ENCODE results near the gene CREB3L4.

- TF ChIP-seq GATA2 (IDR thresholded peaks at IDR 0.05; ENCODE audit: low read depth, low read length): no peak
- no peak for TF ChIP-seq GATA3 (IDR thresholded peaks at IDR 0.05; ENCODE audit: low read depth, low read length)
Measured at GRCh38 chr1:153984123-153984894, 16.6 kb downstream of the CREB3L4 start.
